ENCODE measurements around the gene FHOD3.

The FHOD3 gene

DNA sequence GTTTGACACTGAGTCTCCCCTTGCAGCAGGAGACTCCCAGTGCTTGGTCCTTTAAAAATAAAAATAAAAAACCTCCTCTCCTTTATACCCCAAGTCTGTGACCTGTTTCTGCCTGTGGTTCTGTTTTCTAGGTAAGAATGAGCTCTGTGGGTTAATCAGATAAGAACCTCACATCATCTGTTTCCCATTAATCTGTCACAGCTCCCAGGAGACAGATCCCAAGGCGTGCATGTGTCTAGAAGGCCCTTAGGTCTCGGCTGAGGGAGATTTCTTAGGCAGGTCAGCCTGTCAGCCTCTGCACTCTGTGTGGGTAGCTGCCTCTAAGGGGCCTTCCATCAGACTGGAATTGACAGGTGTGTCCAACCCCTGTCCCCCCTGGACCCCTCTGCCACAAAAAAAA, 80.7 kb downstream of the FHOD3 start:
- in situ Hi-C loops (cut with HindIII; ENCODE audit: low sequenced_read_pairs) = no loop called here

- in situ Hi-C loops (cut with HindIII; ENCODE audit: low sequenced_read_pairs) = no loop called here
These were observed 82.0 kb downstream of the FHOD3 start for GRCh38 chr18:36379435-36379984.

DNA sequence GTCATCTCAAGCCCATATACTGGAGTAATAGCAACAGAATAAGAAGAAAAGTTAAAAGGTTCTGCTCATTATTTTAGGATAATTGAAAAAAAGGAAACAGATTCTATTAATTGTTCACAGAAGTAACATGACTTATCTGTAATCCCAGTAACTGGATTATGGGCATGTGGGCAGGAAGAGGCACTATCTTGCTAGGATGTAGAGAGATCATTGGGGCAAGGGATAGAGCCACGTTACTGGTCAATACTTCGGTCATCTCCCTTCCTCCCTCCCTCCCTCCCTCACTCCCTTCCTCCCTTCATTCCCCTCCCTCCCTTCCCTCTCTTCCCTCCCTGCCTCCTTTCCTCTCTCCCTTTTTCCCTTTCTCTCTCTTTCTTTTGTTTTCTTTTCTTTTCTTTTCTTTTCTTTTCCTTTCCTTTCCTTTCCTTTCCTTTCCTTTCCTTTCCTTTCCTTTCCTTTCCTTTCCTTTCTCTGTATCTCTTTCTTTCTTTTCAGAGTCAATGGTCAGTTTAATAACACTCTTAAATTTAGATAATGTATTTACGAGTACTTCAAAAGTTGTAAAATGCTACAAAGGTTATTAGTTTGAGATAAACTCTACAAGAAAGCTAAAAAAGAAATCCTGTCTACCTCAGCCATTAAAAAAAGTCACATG, 82.8 kb downstream of the FHOD3 start:
- in situ Hi-C loops (cut with HindIII; ENCODE audit: low sequenced_read_pairs) = no loop called here

DNA sequence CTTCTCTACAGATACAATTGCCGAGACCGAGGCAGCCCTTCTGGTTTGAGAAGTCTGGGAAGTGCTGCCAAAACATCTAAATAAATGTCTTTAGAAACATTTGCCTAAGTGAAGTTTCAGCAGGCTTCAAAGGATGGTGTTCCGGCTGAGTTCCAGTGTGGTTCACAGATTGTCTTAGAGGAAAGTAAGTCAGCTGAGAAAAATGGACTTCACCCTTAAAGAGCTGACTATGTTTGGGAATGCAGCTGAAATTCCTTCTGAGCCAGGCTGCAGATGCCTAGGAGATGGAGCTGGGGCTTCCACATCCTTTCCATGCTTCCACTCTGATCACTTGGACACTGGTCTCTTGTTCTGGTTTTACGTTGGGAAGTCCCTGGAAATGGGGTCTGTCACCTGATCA, 83.6 kb downstream of the FHOD3 start:
- in situ Hi-C loops (cut with HindIII; ENCODE audit: low sequenced_read_pairs) = no loop called here

GRCh38 chr18:36382854-36383253, 85.3 kb downstream of the FHOD3 start:
- in situ Hi-C loops (cut with HindIII; ENCODE audit: low sequenced_read_pairs) = no loop called here

DNA sequence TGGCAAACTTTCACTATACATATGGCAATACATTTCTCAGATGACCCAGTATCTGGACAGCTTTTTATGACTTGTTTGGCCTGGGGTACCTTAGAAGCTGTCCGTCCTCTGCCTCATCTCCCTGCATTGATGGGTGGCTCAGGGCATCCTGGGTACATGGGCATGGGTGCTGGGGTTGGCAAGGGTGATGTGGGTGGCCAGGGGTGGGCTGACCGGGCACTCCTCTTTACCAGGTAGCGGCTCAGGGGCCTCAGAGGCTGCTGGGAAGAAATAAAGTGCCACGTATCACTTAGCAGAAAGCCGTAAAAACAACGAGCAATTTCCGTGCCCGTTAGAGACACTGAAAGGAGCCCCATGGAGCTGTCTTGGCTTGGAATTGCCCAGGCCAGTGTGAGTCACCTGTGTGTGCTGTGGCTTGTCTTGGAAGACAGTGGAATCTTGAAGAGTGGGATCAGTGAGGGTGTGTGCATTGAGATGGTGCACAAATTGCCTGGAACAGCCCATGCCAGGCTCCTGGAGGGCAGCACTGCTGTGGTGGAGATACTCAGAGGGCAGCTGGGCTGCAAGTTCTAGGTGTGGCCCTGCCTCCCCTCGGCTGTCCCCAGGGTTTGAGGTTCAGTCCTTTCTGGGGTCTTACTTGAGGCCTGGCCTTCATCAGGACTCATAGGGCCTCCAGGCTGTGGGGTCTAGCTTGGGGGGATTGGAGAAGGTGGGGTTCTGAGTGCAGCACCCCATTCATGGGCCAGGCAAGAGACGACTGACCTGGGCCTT, 88.8 kb downstream of the FHOD3 start:
- in situ Hi-C loops (cut with HindIII; ENCODE audit: low sequenced_read_pairs) = no loop called here

GRCh38 chr18:36387310-36387709, 89.8 kb downstream of the FHOD3 start:
- in situ Hi-C loops (cut with HindIII; ENCODE audit: low sequenced_read_pairs) = no loop called here

GRCh38 chr18:36388310-36388709, 90.8 kb downstream of the FHOD3 start:
- in situ Hi-C loops (cut with HindIII; ENCODE audit: low sequenced_read_pairs) = no loop called here

DNA sequence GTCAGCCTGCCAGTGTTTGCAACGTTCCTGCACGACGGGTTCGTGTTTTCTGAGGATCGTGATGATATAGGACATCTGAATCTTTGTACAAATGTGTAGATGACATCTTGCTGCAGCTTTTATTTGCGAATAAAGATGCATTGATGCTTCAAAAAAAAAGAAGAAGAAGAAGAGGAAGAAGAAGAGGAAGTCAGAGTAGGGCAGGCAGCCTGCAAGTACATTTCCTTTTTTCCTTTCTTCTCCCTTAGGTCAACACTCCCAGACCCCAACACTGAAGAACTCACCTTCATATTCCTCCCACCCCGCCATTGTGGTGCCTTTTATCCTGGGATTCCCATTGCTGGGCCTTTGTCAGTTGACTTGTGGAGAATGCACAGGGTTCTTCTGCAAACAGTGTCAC, 91.5 kb downstream of the FHOD3 start:
- in situ Hi-C loops (cut with HindIII; ENCODE audit: low sequenced_read_pairs) = no loop called here

GRCh38 chr18:36389811-36390581, 92.5 kb downstream of the FHOD3 start:
- in situ Hi-C loops (cut with HindIII; ENCODE audit: low sequenced_read_pairs) = no loop called here

DNA sequence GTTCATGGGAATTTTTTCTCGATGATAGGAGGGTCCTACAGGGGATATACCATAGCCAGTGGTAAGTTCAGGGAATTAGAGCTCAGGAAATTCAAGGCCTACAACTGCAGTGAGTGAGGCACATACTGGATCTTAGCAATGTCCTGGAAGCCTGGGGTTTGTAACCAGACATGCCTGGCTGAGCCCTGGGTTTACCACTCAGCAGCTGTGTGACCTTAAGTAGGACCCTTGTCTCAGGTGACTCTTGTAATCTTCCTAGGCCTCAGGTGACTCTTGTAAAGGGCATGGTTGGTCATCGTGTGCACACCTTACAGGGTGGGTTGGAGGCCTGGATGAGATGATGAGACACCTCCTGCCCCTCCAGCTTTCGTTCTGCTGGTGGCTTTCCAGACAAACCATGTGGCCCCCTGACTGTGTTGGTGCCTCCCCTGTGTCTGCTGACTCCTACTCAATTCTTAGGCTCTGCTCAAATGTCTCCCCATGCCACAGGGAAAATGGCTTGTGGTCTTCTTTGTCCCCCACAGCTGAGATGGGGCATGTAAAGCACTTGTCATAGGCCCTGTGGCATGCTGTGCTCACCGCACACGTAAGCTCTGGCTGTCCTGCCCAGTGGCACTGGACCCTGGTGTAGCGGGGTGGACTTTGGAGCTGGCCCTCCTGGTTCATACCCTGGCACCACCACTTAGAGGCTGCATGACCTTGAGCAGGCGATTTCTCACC, 94.1 kb downstream of the FHOD3 start:
- in situ Hi-C loops (cut with HindIII; ENCODE audit: low sequenced_read_pairs) = no loop called here

DNA sequence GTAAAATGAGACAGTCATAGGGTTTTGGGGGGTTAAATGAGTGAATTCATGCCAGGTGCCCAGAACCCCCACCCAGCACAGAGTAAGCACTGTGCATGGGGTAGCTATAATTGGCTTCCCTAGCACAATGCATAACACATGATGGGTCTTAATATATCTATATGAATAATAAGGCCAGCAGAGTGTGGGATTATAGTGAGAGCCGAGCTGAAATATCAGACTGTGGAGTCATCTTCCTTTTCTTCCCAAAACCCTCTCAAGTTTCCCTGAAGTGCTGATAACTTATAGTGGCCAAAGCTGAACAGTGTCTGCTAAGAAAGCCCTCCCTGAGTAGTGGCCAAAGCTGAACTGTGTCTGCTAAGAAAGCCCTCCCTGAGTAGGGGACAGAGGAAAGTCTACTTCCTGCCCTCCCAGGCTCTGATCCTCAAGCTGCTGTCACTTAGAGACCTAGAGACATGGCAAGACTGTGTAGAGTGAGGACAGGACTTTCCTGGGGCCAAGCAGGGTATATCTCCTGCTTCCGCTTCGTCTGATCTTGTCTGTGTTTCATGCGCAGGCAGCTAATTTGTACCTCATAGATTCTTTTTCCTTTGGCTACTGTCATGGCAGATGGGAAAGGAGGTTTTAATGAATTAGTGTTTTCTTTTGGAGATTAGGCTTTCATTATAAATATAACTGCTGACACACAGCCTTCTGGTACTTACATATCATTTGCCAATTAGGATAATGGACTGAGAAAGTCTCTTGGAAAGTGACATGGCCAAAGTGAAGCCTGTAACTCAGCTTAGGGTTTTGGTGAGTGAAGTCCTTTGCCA, 94.9 kb downstream of the FHOD3 start:
- in situ Hi-C loops (cut with HindIII; ENCODE audit: low sequenced_read_pairs) = no loop called here

- in situ Hi-C loops (cut with HindIII; ENCODE audit: low sequenced_read_pairs) = no loop called here
These were observed 95.4 kb downstream of the FHOD3 start for GRCh38 chr18:36392979-36393287.

GRCh38 chr18:36394486-36394885, 97.0 kb downstream of the FHOD3 start:
- in situ Hi-C loops (cut with HindIII; ENCODE audit: low sequenced_read_pairs) = no loop called here

DNA sequence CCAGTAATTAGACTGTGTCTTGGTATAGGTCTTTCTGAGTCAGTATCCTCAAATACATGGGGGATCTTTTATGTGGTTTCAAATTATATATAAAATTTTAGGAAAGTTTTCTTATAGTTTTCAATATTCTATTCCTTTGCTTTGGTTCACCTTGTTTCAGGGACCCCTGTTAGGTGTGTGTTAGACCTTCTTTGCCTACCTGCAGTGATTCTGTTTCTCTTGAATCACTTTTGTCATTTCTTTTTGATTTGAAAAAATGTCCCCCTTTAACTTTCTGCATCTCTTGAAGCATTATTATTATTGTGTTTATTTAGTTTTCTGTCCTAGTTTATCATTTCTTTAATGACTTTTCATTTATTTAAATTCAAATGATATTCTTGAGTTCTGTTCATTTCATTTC, 98.7 kb downstream of the FHOD3 start:
- in situ Hi-C loops (cut with HindIII; ENCODE audit: low sequenced_read_pairs) = no loop called here

GRCh38 chr18:36397033-36397432, 99.5 kb downstream of the FHOD3 start:
- in situ Hi-C loops (cut with HindIII; ENCODE audit: low sequenced_read_pairs) = no loop called here

GRCh38 chr18:36398419-36398818, 100.9 kb downstream of the FHOD3 start:
- in situ Hi-C loops (cut with HindIII; ENCODE audit: low sequenced_read_pairs) = no loop called here

DNA sequence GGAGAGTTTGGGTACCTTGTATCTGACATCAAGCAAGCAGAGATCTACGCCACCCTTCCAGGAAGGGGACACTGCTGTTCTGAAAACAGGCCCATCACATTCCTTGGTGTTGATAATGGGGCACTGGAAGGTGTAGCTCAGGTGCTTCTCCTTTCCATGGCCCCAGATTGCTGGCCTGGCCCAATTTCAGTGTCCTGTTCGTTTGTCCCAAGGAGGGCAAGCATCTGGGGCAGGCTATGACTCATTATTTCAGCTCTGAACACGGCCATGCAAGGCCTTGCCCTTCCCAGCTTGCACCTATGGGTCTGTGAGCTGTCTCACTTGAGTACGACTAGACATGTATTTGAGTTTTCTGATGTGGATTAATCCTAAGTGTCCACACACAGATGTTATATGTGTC, 101.5 kb downstream of the FHOD3 start:
- in situ Hi-C loops (cut with HindIII; ENCODE audit: low sequenced_read_pairs) = no loop called here

DNA sequence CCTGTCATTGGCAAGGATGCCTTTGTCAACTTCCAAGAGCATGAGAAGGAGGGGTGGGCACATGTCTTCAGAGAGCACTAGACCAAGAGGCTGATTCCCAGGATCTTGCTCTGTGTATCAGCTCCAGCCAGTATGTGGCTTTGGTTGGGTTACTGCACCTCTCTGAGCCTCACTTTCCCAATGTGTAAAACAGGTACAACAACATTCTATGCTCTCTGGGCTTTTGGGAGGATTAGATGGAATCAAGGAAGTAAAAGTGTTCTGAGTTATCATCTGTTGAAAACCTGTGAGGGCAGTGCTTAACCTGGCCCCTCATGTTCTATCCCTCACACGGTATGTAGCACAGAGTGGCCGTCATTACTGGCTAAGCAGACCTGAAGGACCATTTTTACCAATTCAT, 103.9 kb downstream of the FHOD3 start:
- in situ Hi-C loops (cut with HindIII; ENCODE audit: low sequenced_read_pairs) = no loop called here

GRCh38 chr18:36402765-36403396, 105.4 kb downstream of the FHOD3 start:
- in situ Hi-C loops (cut with HindIII; ENCODE audit: low sequenced_read_pairs) = no loop called here

Data from DLD1 (cell line).